Measurements from ENCODE around the gene NCOA3. TPM values are rescaled to one million over a fixed set of nuclear protein-coding genes. Genes with fewer than 3 reads are reported as not detected.

The NCOA3 gene
- total RNA-seq, 2 experiments from 2014 or later, result 59.1 to 70.6 TPM

DNA sequence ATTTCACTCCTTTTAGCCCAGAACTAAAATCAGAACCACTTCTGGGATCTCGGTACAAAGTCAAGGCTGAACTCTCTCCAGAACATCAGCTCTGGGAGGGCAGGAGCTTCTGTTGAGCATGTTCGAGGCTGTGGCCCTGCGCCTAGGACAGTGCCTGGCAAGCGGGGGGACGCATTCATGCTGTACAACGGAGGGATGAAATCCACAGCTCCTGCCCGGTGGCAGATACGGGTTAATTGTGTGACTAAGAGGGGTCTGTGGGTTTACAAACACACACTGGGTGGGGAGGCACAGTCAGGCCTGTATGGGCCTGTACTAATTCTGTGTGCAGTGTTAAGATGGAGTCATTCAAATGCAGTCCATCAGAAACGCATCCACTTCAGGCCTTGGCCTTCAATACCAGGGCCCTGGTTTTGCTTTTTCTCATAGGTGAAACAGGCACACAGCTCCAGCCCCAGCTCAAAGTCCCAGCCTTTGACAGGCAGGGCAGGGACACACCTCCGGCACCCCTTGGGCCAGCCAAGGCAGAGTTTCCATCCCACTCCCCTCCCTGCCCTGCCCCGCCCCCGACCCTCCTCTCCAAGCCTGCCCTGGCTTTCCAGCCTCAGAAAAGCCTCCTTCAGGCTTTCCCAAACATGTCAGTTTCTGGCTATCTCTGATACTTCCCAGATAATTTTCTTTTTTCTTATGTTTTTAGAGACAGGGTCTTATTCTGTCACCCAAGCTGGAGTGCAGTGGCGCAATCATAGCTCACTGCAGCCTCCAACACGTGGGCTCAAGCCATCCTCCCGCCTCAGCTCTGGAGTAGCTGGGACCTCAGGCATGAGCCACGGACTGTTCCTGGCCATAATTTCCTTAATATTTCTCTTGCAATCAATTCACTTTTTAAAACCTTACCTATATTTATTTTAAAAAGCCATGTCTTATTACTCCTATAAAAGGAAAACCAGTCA lies 173.8 kb downstream of the NCOA3 start:
- DNase-seq, result no peak
- no peaks in the 10 kb centered on the region for H3K9me3 Mint-ChIP-seq
- H3K36me3 Mint-ChIP-seq (ENCODE audit: low read depth), result no peaks in the 10 kb centered on the region
- H3K4me3 Mint-ChIP-seq, result no peak overlapping the region
- H3K27me3 Mint-ChIP-seq, result no peaks in the 10 kb centered on the region
- no peaks in the 10 kb centered on the region for H3K4me1 Mint-ChIP-seq
- CTCF ChIA-PET, result interaction anchor here (0.7 to 1.0 kb wide), 2 partner anchors 50 to 945 kb away, joined by 3 to 4 read pairs; no protein-coding TSS in a partner anchor
- POLR2A ChIA-PET, result no interaction called here
- no peak overlapping the region for H3K27ac Mint-ChIP-seq

DNA sequence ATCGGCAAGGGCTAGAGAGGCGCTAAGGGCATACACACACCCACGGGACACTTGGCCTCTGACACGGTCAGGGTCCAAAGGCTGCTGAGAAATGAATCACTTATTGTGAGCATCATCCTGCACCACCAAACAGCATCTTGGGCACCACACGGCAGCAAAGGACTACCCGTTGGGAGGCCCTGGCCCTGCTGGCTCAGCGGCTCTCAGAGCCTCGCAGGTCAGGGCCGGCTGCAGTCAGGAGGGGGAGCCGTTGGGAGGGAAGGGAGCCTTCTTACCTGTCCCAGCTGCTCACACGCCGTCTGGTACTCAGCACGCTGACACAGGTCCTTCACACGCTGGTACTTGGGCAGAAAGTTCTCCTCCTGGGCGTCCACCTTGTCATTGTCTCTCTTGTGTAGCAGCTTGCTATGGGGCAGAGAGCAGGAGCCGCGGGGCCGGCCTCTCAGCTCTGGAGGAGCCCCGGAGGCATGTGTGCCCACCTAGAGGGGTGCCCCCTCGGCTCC lies 174.6 kb downstream of the NCOA3 start:
- ChIA-PET POLR2A (no interaction called here), CTCF (no interaction called here)
- no peaks in the 10 kb centered on the region for H3K36me3 Mint-ChIP-seq (ENCODE audit: low read depth)
- no peaks in the 10 kb centered on the region for H3K27me3 Mint-ChIP-seq
- no peaks in the 10 kb centered on the region for H3K9me3 Mint-ChIP-seq
- DNase-seq, result no peak
- H3K4me1 Mint-ChIP-seq, result no peaks in the 10 kb centered on the region
- no peak overlapping the region for H3K27ac Mint-ChIP-seq
- no peak overlapping the region for H3K4me3 Mint-ChIP-seq

DNA sequence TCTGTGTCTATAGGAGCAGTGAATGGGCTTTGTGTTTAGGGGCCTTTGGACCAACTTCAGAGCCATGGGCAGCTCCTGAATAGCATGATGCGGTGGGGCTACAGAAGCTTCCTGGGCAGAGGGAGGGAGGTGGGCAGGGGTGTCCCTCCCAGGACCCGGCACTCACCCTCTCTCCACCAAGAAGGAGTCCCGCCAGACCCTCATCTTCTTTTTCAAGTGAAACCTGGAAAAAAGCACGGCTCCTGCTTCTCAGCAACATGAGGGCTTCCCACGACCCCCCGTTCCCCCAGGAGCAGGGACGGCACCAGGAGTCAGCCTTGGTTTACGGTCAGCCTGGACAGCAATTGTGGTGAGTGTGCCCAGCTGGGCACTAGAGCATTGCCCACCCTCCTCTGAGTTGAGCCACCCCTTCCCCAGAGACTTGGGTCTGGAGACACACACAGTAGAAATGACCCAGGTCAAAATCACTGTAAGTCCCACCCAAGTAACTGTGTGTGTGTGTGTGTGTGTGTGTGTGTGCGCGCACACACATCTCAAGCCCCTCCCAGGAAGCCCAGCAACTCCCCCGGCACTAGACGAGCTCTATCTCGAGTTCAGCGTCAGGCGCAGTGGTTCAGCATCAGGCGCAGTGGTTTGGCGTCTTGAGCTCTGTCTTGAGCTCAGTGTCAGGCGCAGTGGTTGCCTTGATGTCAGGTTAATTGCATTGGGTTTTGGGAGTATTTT lies 175.4 kb downstream of the NCOA3 start:
- DNase-seq, result no peak
- POLR2A ChIA-PET, result no interaction called here
- CTCF ChIA-PET, result interaction anchor here (0.5 to 3.2 kb wide), 5 partner anchors 10 to 943 kb away, joined by 4 to 20 read pairs (median 9); no protein-coding TSS in a partner anchor
- no peak overlapping the region for H3K27ac Mint-ChIP-seq
- H3K4me1 Mint-ChIP-seq, result no peaks in the 10 kb centered on the region
- H3K4me3 Mint-ChIP-seq, result no peak overlapping the region
- no peaks in the 10 kb centered on the region for H3K9me3 Mint-ChIP-seq
- H3K36me3 Mint-ChIP-seq (ENCODE audit: low read depth), result no peaks in the 10 kb centered on the region
- no peaks in the 10 kb centered on the region for H3K27me3 Mint-ChIP-seq

DNA sequence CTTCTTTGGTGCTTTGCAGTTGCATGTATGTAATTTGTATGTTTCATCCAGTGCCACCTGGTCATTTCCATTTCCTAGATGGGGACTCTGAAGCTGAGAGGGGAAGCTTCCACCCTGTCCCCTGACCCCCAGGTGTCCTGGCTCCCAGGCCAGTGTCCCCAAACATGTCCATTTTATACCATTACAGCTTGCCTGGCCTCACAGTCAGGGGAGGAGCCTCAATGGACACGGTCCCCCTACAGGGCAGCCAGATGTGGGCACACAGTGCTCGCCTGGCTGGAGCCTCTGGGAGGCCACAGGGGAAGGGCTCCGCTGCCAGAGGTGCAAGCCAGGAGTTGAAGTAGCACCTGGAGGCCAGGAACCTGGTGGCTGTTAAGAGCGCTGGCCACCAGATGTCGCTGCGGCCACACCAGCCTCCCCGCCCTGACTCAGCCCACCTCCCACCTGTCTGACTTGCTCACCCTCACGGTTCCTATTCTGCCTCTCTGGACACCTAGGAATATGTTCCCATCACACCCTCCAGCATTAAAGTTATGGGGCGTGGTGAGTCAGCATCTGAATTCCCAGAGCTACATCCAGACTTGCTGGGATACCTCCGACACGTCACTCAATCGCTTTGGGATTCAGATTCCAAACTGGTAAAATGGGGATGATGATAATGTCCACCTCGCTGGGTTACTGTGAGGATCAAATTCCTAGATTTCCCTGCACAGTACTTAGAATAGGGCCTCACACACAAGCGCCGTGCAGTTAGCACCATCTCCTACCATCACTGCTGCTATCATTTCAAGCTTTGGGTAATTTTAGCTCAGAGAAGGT lies 176.2 kb downstream of the NCOA3 start:
- no peak overlapping the region for H3K4me3 Mint-ChIP-seq
- POLR2A ChIA-PET, result no interaction called here
- no peaks in the 10 kb centered on the region for H3K9me3 Mint-ChIP-seq
- H3K36me3 Mint-ChIP-seq (ENCODE audit: low read depth), result no peaks in the 10 kb centered on the region
- peak overlapping the region; percentile 60 for H3K27ac Mint-ChIP-seq
- H3K27me3 Mint-ChIP-seq, result no peaks in the 10 kb centered on the region
- peak; percentile 59 for DNase-seq
- CTCF ChIA-PET, result interaction anchor here (1.0 to 3.2 kb wide), 5 partner anchors 11 to 943 kb away, joined by 3 to 20 read pairs (median 9); no protein-coding TSS in a partner anchor
- no peaks in the 10 kb centered on the region for H3K4me1 Mint-ChIP-seq

DNA sequence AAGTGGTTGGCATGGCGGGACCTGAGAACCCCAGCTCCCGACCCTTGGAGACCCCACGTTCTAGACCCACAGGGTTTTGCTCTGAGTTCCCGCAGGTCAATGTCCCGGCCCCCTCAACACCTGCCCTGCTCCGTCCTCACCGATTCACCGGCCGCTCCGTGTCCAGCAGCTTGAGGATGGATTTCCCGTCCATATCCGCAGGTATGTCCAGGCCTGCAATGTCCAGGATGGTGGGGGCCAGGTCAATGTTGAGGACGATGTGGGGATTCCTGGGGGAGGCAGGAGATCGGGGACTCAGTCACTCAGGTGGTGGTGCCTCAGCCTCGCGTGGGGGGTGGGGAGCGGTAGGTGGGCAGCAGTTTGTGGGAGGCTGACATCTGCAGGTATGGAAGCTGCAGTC lies 176.8 kb downstream of the NCOA3 start:
- ChIA-PET CTCF (interaction anchor here (1.0 to 3.2 kb wide), 4 partner anchors 11 to 942 kb away, joined by 3 to 20 read pairs (median 12); no protein-coding TSS in a partner anchor), POLR2A (no interaction called here)
- H3K36me3 Mint-ChIP-seq (ENCODE audit: low read depth), result no peaks in the 10 kb centered on the region
- no peak for DNase-seq
- no peaks in the 10 kb centered on the region for H3K4me1 Mint-ChIP-seq
- H3K9me3 Mint-ChIP-seq, result no peaks in the 10 kb centered on the region
- no peak overlapping the region for H3K4me3 Mint-ChIP-seq
- H3K27ac Mint-ChIP-seq, result no peak overlapping the region
- no peaks in the 10 kb centered on the region for H3K27me3 Mint-ChIP-seq

DNA sequence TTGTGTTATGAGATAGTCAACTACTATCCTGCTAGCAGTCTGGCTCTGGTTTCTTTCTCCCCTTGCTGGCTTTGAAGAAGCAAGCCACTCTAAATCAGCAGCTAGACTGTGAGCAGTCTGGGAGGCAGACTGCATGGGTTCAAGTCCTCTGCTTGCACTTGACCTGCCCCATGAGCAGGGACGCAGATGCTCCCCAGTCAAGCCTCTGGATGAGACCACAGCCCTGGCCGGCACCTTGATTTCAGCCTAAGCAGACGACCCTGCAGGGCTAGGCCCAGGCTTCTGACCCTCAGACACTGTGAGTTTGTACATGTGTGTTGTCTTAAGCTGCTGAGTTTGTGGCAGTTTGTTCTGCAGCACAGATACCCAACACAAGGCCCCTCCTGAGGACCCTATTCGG lies 177.8 kb downstream of the NCOA3 start:
- CTCF ChIA-PET, result interaction anchor here (2.7 to 3.2 kb wide), 2 partner anchors 12 to 941 kb away, joined by 15 to 20 read pairs; no protein-coding TSS in a partner anchor
- no peak overlapping the region for H3K4me3 Mint-ChIP-seq
- no peaks in the 10 kb centered on the region for H3K4me1 Mint-ChIP-seq
- POLR2A ChIA-PET, result no interaction called here
- no peaks in the 10 kb centered on the region for H3K36me3 Mint-ChIP-seq (ENCODE audit: low read depth)
- no peaks in the 10 kb centered on the region for H3K27me3 Mint-ChIP-seq
- H3K27ac Mint-ChIP-seq, result no peak overlapping the region
- no peak for DNase-seq
- no peaks in the 10 kb centered on the region for H3K9me3 Mint-ChIP-seq

DNA sequence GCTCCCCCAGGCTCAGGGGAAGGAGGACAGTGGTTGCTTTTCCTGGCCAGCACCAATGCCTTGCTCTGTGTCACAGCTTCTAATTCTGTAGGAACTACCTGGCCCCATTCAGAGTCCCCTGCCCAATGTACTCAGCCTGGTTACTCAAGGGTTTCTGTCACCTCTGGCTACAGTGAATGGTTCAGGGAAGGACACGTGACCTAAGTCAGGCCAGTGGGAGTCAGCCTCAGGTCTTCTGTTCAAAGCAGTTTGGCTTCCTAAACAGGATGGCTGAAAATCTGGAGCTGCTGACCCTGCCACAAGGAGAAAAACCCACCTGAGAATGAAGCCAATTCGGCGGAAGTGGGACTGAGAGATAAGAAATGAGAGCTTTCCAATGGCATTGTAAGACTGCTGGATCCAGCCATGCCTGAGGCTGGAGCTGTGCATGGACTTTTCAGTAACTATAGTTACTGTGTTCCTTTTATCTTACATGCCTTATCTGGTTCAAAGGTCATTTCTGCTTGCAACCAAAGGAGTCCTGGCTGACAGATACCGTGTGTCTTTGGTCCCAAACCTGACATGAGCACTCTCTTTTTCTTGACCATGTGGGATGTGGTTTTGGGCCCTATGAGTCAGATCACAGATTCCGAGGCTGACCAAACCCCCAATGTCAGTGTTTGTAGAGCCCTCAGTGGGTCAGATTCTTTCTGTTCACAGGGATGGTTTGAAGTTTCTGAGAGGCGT lies 179.3 kb downstream of the NCOA3 start:
- ChIA-PET CTCF (interaction anchor here (0.6 kb wide), 2 partner anchors 307 to 1220 kb away, joined by 3 to 4 read pairs; no protein-coding TSS in a partner anchor), POLR2A (no interaction called here)
- Mint-ChIP-seq H3K9me3 (no peaks in the 10 kb centered on the region), H3K4me3 (no peak overlapping the region), H3K27ac (no peak overlapping the region), H3K36me3 (ENCODE audit: low read depth) (no peaks in the 10 kb centered on the region), H3K4me1 (no peaks in the 10 kb centered on the region), H3K27me3 (no peaks in the 10 kb centered on the region)
- no peak for DNase-seq

DNA sequence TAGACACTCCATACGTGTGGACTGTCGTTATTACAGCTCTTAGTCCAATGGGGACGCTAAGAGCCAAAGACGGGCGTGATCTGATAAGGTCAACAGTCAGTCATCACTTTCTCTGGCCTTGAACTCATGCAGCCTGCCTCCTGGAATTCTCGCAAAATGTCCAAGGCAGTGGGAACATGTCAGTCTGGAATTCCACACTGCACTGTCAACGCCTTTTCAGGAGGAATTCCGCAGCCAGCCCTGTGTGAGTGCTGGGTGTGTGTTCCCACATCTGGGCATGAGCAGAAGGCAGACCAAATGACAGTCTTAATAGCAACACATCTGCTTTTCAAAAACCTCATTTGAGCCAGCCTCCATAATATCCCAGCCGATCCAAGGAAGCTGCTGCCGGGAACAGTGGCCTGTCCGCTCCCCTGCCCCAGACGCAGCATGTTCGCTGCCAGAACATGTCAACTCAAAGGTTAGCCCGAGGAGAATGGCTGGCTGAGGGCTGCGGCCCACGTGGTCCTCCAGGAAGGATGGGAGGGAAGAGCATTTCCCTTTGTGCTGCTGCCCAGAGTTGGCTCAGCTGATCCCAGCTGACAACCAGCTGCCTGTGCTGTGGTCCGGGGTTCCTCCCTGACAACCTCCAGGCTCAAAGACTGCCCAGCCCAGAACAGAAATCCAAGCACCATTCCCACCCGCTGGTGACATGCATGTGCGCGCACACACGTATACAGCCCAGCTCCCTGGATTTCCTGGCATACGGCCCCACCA lies 180.5 kb downstream of the NCOA3 start:
- POLR2A ChIA-PET, result no interaction called here
- H3K4me3 Mint-ChIP-seq, result no peak overlapping the region
- no peaks in the 10 kb centered on the region for H3K27me3 Mint-ChIP-seq
- H3K4me1 Mint-ChIP-seq, result no peaks in the 10 kb centered on the region
- no peaks in the 10 kb centered on the region for H3K36me3 Mint-ChIP-seq (ENCODE audit: low read depth)
- CTCF ChIA-PET, result no interaction called here
- no peak for DNase-seq
- H3K27ac Mint-ChIP-seq, result no peak overlapping the region
- no peaks in the 10 kb centered on the region for H3K9me3 Mint-ChIP-seq

DNA sequence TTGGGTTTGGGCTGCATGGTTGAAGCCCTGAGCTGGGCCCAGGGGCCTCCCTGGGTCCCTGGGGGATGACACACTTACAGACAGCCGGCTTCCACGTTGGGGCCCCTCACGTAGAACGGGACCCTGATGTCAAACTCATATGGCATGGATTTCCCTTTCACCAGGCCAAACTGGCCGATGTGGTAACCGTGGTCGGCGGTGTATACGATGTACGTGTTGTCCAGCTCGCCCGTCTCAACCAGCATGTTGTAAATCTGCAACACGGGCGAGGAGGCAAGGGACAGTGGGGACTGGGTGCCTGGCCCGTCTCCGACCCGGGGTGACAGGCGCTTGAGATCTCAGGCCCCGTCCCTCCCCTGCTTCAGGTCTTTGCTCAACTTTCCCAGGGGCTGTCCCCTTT lies 181.2 kb downstream of the NCOA3 start:
- DNase-seq, result no peak
- CTCF ChIA-PET, result no interaction called here
- Mint-ChIP-seq H3K9me3 (no peaks in the 10 kb centered on the region), H3K36me3 (ENCODE audit: low read depth) (no peaks in the 10 kb centered on the region), H3K4me3 (no peak overlapping the region), H3K27me3 (no peaks in the 10 kb centered on the region), H3K4me1 (no peaks in the 10 kb centered on the region), H3K27ac (no peak overlapping the region)
- POLR2A ChIA-PET, result no interaction called here

DNA sequence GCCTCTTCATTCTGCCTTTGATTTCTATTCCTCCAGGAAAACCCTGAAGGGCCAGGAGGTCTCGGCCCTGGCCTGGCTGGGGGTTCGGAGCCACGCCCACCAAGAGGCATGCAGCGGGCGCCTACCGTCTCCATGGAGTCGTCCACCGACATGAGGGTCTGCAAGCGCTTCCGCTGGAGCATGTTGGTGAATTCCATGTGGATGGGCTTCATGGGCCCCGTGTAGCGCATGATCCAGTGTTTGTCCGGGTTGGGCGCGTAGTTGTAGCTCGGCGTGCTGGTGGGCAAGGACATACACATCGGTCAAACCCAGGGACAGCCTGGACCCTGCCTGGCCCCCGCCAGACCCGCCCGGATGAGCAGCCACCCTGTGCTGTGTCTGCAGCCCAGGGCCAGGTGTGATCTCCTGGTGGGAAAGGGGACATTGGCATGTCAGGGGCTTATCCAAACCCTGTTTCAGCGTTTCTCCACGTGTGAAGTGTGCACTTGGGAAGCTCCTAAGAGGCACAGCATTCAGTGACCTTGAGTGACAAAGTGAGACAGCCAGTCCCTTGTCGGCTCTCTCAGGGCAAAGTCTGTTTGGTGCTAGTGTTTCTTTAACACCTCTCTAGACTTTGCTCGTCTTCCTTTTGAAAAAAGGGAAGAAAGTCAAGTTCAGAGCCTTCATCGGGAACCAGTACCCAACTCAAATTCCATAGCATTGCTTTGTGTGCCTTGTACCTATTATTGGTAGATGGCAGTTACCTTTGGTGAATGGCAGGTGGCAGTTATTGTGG lies 182.8 kb downstream of the NCOA3 start:
- ChIA-PET CTCF (no interaction called here), POLR2A (no interaction called here)
- DNase-seq, result no peak
- Mint-ChIP-seq H3K27me3 (no peaks in the 10 kb centered on the region), H3K27ac (no peak overlapping the region), H3K9me3 (no peaks in the 10 kb centered on the region), H3K4me3 (no peak overlapping the region), H3K36me3 (ENCODE audit: low read depth) (no peaks in the 10 kb centered on the region), H3K4me1 (no peaks in the 10 kb centered on the region)

DNA sequence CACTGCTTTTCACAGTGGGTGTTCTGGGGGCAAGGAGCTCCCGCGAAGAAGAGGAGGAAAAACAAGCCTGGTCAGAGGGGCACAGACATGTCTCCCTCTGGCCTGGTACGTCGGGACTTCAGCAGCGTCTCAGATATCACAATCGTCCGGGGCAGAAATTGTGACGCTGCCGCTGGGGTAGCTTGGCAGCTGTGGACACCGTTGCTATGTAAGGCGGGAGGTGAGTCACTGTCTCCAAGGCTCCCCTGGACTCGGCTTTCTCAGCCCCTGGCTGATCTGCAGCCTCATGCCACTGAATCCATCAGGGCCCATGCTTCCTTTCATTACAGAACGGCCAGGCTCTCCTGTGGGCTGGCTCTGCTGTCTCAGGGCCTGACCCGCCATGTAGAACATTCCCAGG lies 184.9 kb downstream of the NCOA3 start:
- no peaks in the 10 kb centered on the region for H3K36me3 Mint-ChIP-seq (ENCODE audit: low read depth)
- ChIA-PET CTCF (interaction anchor here (1.2 kb wide), 1 partner anchor 15 kb away, joined by 3 read pairs; no protein-coding TSS in a partner anchor), POLR2A (no interaction called here)
- no peaks in the 10 kb centered on the region for H3K4me1 Mint-ChIP-seq
- peaks cover 3% of the 10 kb centered on the region for H3K9me3 Mint-ChIP-seq
- no peak overlapping the region for H3K4me3 Mint-ChIP-seq
- DNase-seq, result no peak
- no peak overlapping the region for H3K27ac Mint-ChIP-seq
- H3K27me3 Mint-ChIP-seq, result peaks cover 2% of the 10 kb centered on the region

Data from activated CD4-positive, alpha-beta T cell treated with anti-CD3 and anti-CD28 coated beads, Interleukin-2, amount 10 ng/mL, durations not matched to agents 7 days and 5 days (primary cell).